ENCODE results near the gene STEEP1.
"Not testable (repeated sequence)": the region's sequence is repeated elsewhere in the genome, so short reads cannot be mapped to it uniquely, and the experiment has no call there.

STEEP1 gene

GRCh38 chrX:119512146-119512800, 52.9 kb downstream of the STEEP1 start:
- peaks cover 3% of the 10 kb centered on the region; the same call in 1 of the 2 replicates for H3K4me1 ChIP-seq (ENCODE audit: insufficient read depth, low read length)
- H3K9ac ChIP-seq (ENCODE audit: low read depth, low read length): no peak overlapping the region
- no peaks in the 10 kb centered on the region for H3K9me3 ChIP-seq (ENCODE audit: insufficient read depth, low read length, severe bottlenecking)
- H3K27ac ChIP-seq (ENCODE audit: low read length): no peak overlapping the region
- DNase-seq (peak; percentile 12), ATAC-seq (ENCODE audit: insufficient read depth, low read depth) (peak; percentile 53; the same call in 1 of the 3 replicates)
- H3K36me3 ChIP-seq (ENCODE audit: insufficient read depth, low read length): no peaks in the 10 kb centered on the region
- no peaks in the 10 kb centered on the region for H4K20me1 ChIP-seq (ENCODE audit: insufficient read depth, low read length)
- H3K4me2 ChIP-seq (ENCODE audit: insufficient read depth, low read length): no peak overlapping the region
- H3K4me3 ChIP-seq (ENCODE audit: low read depth in 1 of 2, low read length in 2 of 2): no peak overlapping the region
- H3K79me2 ChIP-seq (ENCODE audit: insufficient read depth, low read length): no peaks in the 10 kb centered on the region
- TF ChIP-seq EZH2 (IDR thresholded peaks at IDR 0.05; ENCODE audit: borderline replicate concordance, low read depth, low read length, severe bottlenecking) (no peak), CTCF (IDR thresholded peaks at IDR 0.05; ENCODE audit: borderline replicate concordance, extremely low read depth, low read length, poor library complexity, severe bottlenecking) (peak; percentile 42)
- no peaks in the 10 kb centered on the region for H3K27me3 ChIP-seq (ENCODE audit: insufficient read depth, low read length, poor library complexity)
- H2AFZ ChIP-seq (ENCODE audit: low read depth, low read length): no peak overlapping the region

- no peaks in the 10 kb centered on the region for H4K20me1 ChIP-seq (ENCODE audit: insufficient read depth, low read length)
- no peaks in the 10 kb centered on the region for H3K36me3 ChIP-seq (ENCODE audit: insufficient read depth, low read length)
- ATAC-seq (ENCODE audit: insufficient read depth, low read depth) (no peak), DNase-seq (no peak)
- H2AFZ ChIP-seq (ENCODE audit: low read depth, low read length): no peak overlapping the region
- H3K27me3 ChIP-seq (ENCODE audit: insufficient read depth, low read length, poor library complexity): no peaks in the 10 kb centered on the region
- H3K4me1 ChIP-seq (ENCODE audit: insufficient read depth, low read length): no peaks in the 10 kb centered on the region
- H3K79me2 ChIP-seq (ENCODE audit: insufficient read depth, low read length): no peaks in the 10 kb centered on the region
- no peak overlapping the region for H3K4me2 ChIP-seq (ENCODE audit: insufficient read depth, low read length)
- TF ChIP-seq CTCF (IDR thresholded peaks at IDR 0.05; ENCODE audit: borderline replicate concordance, extremely low read depth, low read length, poor library complexity, severe bottlenecking) (no peak), EZH2 (IDR thresholded peaks at IDR 0.05; ENCODE audit: borderline replicate concordance, low read depth, low read length, severe bottlenecking) (no peak)
- H3K4me3 ChIP-seq (ENCODE audit: low read depth in 1 of 2, low read length in 2 of 2): no peak overlapping the region
- H3K27ac ChIP-seq (ENCODE audit: low read length): no peak overlapping the region
- no peaks in the 10 kb centered on the region for H3K9me3 ChIP-seq (ENCODE audit: insufficient read depth, low read length, severe bottlenecking)
- H3K9ac ChIP-seq (ENCODE audit: low read depth, low read length): no peak overlapping the region
These were observed 58.0 kb downstream of the STEEP1 start for GRCh38 chrX:119507206-119507605.

- no peaks in the 10 kb centered on the region for H3K79me2 ChIP-seq (ENCODE audit: insufficient read depth, low read length)
- no peaks in the 10 kb centered on the region for H4K20me1 ChIP-seq (ENCODE audit: insufficient read depth, low read length)
- TF ChIP-seq EZH2 (IDR thresholded peaks at IDR 0.05; ENCODE audit: borderline replicate concordance, low read depth, low read length, severe bottlenecking) (no peak), CTCF (IDR thresholded peaks at IDR 0.05; ENCODE audit: borderline replicate concordance, extremely low read depth, low read length, poor library complexity, severe bottlenecking) (no peak)
- DNase-seq (no peak), ATAC-seq (ENCODE audit: insufficient read depth, low read depth) (no peak)
- H3K4me3 ChIP-seq (ENCODE audit: low read depth in 1 of 2, low read length in 2 of 2): no peak overlapping the region
- no peak overlapping the region for H3K4me2 ChIP-seq (ENCODE audit: insufficient read depth, low read length)
- no peak overlapping the region for H3K27ac ChIP-seq (ENCODE audit: low read length)
- no peak overlapping the region for H3K9ac ChIP-seq (ENCODE audit: low read depth, low read length)
- no peak overlapping the region for H2AFZ ChIP-seq (ENCODE audit: low read depth, low read length)
- H3K9me3 ChIP-seq (ENCODE audit: insufficient read depth, low read length, severe bottlenecking): no peaks in the 10 kb centered on the region
- H3K4me1 ChIP-seq (ENCODE audit: insufficient read depth, low read length): no peaks in the 10 kb centered on the region
- H3K27me3 ChIP-seq (ENCODE audit: insufficient read depth, low read length, poor library complexity): no peaks in the 10 kb centered on the region
- no peaks in the 10 kb centered on the region for H3K36me3 ChIP-seq (ENCODE audit: insufficient read depth, low read length)
These were observed 59.3 kb downstream of the STEEP1 start for GRCh38 chrX:119505945-119506344.

GRCh38 chrX:119505145-119505544, 60.1 kb downstream of the STEEP1 start:
- DNase-seq; H3K9ac ChIP-seq (ENCODE audit: low read depth, low read length); H4K20me1 ChIP-seq (ENCODE audit: insufficient read depth, low read length); H3K4me1 ChIP-seq (ENCODE audit: insufficient read depth, low read length); H3K79me2 ChIP-seq (ENCODE audit: insufficient read depth, low read length); H3K9me3 ChIP-seq (ENCODE audit: insufficient read depth, low read length, severe bottlenecking); H3K36me3 ChIP-seq (ENCODE audit: insufficient read depth, low read length); H3K27ac ChIP-seq (ENCODE audit: low read length); H3K4me2 ChIP-seq (ENCODE audit: insufficient read depth, low read length); H3K4me3 ChIP-seq (ENCODE audit: low read depth in 1 of 2, low read length in 2 of 2); ATAC-seq (ENCODE audit: insufficient read depth, low read depth); H2AFZ ChIP-seq (ENCODE audit: low read depth, low read length); H3K27me3 ChIP-seq (ENCODE audit: insufficient read depth, low read length, poor library complexity): not testable (repeated sequence)
